Gastrocnemius medialis (tissue), 4 donors: ENCODE measurements around the gene SP3. TPM values are rescaled to one million over a fixed set of nuclear protein-coding genes. Genes with fewer than 3 reads are reported as not detected.
A peak's percentile ranks its signal among the peaks of the same experiment; 100 is the strongest.

ENCODE experiments used
- ATAC-seq, 2 donors: fragments of 150-250 bp; one replicate each; pipeline ENCODE4 v1.9.1; 2016
- DNase-seq, 2 donors: peaks; one replicate each; pipeline ENCODE4 v3.0.0-alpha.2; 2019
- H3K27ac ChIP-seq, 4 donors: fragments of 200-600 bp; sonication (generic); 1 replicate in 1 of 4; 2 replicates in 3 of 4; pipeline ENCODE4 v1.5.1; 2016 to 2018; ENCODE audit warnings: mild to moderate bottlenecking in 2 of 4, moderate library complexity in 1 of 4
- H3K27me3 ChIP-seq, 3 donors: fragments of 200-600 bp; sonication (generic) in 2 of 3; 1 replicate in 1 of 3; 2 replicates in 2 of 3; pipeline versions ENCODE4 v1.5.1 to v1.6.0; 2016 to 2019; ENCODE audit warnings: mild to moderate bottlenecking in 1 of 3, moderate library complexity in 1 of 3
- H3K36me3 ChIP-seq, 2 donors: fragments of 200-600 bp; sonication (generic) in 1 of 2; one replicate each; pipeline ENCODE4 v1.5.1; 2017 to 2018
- H3K4me1 ChIP-seq, 2 donors: fragments of 200-600 bp; sonication (generic) in 1 of 2; one replicate each; pipeline ENCODE4 v1.5.1; 2016 to 2017; ENCODE audit warnings: mild to moderate bottlenecking in 2 of 2
- H3K4me3 ChIP-seq, 4 donors: fragments of 200-600 bp; sonication (generic) in 3 of 4; 1 replicate in 1 of 4; 2 replicates in 3 of 4; pipeline ENCODE4 v1.5.1; 2016 to 2019; ENCODE audit warnings: mild to moderate bottlenecking in 2 of 4
- H3K9me3 ChIP-seq, 3 donors: fragments of 200-600 bp; sonication (generic) in 2 of 3; 1 replicate in 1 of 3; 2 replicates in 2 of 3; pipeline ENCODE4 v1.5.1; 2016 to 2019
- POLR2A ChIP-seq, 2 donors: fragments of 450-650 bp; IDR thresholded peaks; one replicate each; pipeline ENCODE4 v1.6.1; 2017; ENCODE audit warnings: antibody characterized with exemption in 2 of 2, mild to moderate bottlenecking in 2 of 2, moderate library complexity in 2 of 2
- in situ Hi-C, 4 donors: fragments of 200-750 bp; cut with MboI; loops; one replicate each; pipeline versions ENCODE4 v1.15.0 to v1.8.0; 2017; ENCODE audit warnings: low sequenced_read_pairs in 4 of 4
- intact Hi-C: fragments of 100-400 bp; cut with DNase I; formaldehyde crosslinking; loops from one replicate; pipeline ENCODE4 v1.15.1; 2023; ENCODE audit warnings: low total_unique reads
- total RNA-seq, 4 donors: library from RNA; depleted of rRNA; stranded (reverse); fragments of >200 nt; gene quantifications; one replicate each; pipeline versions ENCODE4 v1.1.0 to v1.2.3, GENCODE V29; 2016
- TF ChIP-seq, protein P1 (sequence below), 5 experiments: fragments of 450-650 bp in 3 of 5; fragments of 200-600 bp in 2 of 5; sonication (generic) in 2 of 5; IDR thresholded peaks in 4 of 5; conservative IDR thresholded peaks in 1 of 5; 1 replicate in 4 of 5; 2 replicates in 1 of 5; pipeline ENCODE4 v1.5.1; 2016 to 2019; ENCODE audit warnings: antibody characterized with exemption in 5 of 5, mild to moderate bottlenecking in 3 of 5, moderate library complexity in 3 of 5

The SP3 gene
- total RNA-seq, 4 donors from 2014 or later = 47.9 to 68.9 (median 58.7) TPM

DNA sequence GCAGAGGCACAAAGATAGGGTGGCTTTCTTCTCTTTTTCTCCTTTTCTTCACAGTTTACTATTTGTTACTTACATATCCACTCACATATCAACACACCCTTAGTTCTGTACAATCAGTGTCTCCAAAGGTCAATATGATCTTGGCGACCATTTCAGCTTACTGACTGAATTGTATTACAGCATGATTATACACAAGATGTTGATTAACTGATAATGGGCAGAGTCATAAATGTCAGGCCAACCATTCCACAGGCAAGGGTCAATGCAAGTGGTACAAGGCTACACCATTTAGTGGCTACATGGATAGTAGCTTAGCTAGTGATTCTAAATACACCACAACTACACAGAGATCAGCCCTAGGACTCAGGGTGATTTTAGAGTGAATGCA is 20.4 kb upstream of the SP3 start:
- peak overlapping the region in 3 of 4 donors; percentile 47 to 73 (median 67) for H3K27ac ChIP-seq
- ATAC-seq = no peak
- no peaks in the 10 kb centered on the region for H3K36me3 ChIP-seq
- peaks cover 30 to 35% of the 10 kb centered on the region in 2 donors for H3K4me1 ChIP-seq
- in situ Hi-C loops = no loop called here
- H3K4me3 ChIP-seq = no peak overlapping the region
- no peaks in the 10 kb centered on the region for H3K9me3 ChIP-seq
- TF ChIP-seq POLR2A (IDR thresholded peaks at IDR 0.05) = no peak
- TF ChIP-seq, protein P1, sequence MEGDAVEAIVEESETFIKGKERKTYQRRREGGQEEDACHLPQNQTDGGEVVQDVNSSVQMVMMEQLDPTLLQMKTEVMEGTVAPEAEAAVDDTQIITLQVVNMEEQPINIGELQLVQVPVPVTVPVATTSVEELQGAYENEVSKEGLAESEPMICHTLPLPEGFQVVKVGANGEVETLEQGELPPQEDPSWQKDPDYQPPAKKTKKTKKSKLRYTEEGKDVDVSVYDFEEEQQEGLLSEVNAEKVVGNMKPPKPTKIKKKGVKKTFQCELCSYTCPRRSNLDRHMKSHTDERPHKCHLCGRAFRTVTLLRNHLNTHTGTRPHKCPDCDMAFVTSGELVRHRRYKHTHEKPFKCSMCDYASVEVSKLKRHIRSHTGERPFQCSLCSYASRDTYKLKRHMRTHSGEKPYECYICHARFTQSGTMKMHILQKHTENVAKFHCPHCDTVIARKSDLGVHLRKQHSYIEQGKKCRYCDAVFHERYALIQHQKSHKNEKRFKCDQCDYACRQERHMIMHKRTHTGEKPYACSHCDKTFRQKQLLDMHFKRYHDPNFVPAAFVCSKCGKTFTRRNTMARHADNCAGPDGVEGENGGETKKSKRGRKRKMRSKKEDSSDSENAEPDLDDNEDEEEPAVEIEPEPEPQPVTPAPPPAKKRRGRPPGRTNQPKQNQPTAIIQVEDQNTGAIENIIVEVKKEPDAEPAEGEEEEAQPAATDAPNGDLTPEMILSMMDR (IDR thresholded peaks at IDR 0.05 in 4 of 5, conservative IDR thresholded peaks at IDR 0.05 in 1 of 5) = no peak
- DNase-seq = no peak
- intact Hi-C loops = no loop called here
- no peaks in the 10 kb centered on the region for H3K27me3 ChIP-seq

DNA sequence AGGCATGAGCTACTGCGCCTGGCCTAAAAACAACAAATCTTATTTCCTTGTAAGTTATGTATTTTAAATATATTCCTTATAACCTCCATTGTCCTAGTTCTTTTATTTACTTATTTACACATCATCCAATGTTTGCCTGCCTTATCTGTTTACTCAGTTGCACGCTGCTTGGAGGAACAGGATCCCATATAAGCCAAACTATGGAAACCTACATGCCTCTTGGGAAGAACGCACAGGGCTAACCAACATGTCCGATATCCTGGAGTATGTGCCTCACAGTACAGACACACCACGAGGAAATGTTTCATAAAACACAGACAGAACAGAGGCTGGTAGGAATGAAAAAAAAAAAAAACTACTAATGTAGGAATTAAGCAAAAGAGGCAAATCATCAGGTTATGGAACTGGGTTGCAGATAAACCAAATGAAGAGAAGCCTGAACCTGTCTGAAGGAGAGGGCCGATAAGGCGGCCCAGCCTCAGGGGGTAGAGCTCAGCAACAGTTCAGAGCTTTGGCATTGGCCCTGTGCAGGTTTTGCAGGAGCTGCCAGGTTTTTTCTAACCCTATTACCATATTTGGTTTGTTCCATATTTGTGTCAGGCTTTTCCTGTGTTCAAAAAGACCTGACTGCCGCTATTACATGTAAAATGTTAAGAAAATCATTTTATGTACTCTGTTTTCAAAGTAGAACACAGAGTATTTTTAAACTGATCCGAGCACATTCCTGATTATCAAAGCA is 19.9 kb upstream of the SP3 start:
- peak overlapping the region in 2 of 4 donors; percentile 67 to 73 for H3K27ac ChIP-seq
- no peaks in the 10 kb centered on the region for H3K36me3 ChIP-seq
- TF ChIP-seq, protein P1 (IDR thresholded peaks at IDR 0.05 in 4 of 5, conservative IDR thresholded peaks at IDR 0.05 in 1 of 5) = no peak
- no peak for TF ChIP-seq POLR2A (IDR thresholded peaks at IDR 0.05)
- H3K9me3 ChIP-seq = no peaks in the 10 kb centered on the region
- H3K27me3 ChIP-seq = no peaks in the 10 kb centered on the region
- H3K4me3 ChIP-seq = no peak overlapping the region
- H3K4me1 ChIP-seq = peaks cover 25 to 30% of the 10 kb centered on the region in 2 donors
- no peak for DNase-seq
- in situ Hi-C loops (no loop called here), intact Hi-C loops (no loop called here)
- peak in 1 of 2 donors; percentile 51 for ATAC-seq

DNA sequence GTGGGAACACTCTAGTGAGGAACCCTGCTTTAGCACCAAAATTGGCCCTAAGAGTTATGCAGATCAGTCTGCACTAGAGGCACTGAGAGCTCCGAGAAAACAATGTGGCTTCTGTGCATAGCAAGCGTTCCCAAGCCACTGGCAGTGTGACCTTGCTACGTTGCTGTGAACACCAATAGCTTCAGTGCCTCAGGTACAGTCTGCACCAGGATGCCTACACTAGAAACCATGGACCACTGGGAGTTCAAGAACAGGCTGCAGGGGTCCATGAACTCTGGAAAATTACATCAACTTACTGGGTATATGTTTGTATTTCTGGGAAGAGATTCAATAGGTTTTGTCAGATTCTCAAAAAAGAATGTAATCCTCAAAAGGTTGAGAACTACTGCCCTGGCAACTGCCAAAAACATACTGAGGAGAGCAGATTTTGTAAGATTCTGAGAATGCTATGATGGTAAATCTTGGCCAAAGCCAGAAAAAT is 18.3 kb upstream of the SP3 start:
- no peak overlapping the region for H3K4me3 ChIP-seq
- peaks cover 15 to 19% of the 10 kb centered on the region in 2 donors for H3K4me1 ChIP-seq
- intact Hi-C loops (no loop called here), in situ Hi-C loops (no loop called here)
- no peaks in the 10 kb centered on the region for H3K27me3 ChIP-seq
- TF ChIP-seq, protein P1 (IDR thresholded peaks at IDR 0.05 in 4 of 5, conservative IDR thresholded peaks at IDR 0.05 in 1 of 5) = no peak
- TF ChIP-seq POLR2A (IDR thresholded peaks at IDR 0.05) = no peak
- H3K36me3 ChIP-seq = no peaks in the 10 kb centered on the region
- no peak for DNase-seq
- no peak overlapping the region for H3K27ac ChIP-seq
- H3K9me3 ChIP-seq = no peaks in the 10 kb centered on the region
- no peak for ATAC-seq

DNA sequence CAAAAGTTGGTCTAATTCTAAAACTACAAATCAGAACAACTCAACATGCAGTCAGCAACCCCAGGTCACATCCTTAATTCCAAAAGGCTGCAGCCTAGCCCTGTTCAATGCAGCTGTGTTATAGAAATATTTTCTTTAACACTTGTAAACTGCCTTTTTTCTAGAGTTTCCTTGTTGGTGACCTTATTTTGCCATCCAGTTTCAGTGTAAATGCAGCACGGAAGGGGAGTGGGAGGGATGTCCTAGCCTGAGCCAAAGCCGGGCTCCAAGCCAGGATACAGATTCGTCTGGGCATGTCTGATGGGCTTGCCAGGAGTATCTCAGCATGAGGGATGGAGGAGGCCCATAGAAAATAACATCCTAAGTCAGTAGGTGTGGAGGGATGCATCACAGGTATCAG is 17.7 kb upstream of the SP3 start:
- TF ChIP-seq, protein P1 (IDR thresholded peaks at IDR 0.05 in 4 of 5, conservative IDR thresholded peaks at IDR 0.05 in 1 of 5) = no peak
- TF ChIP-seq POLR2A (IDR thresholded peaks at IDR 0.05) = no peak
- no peak for DNase-seq
- Histone ChIP-seq H3K36me3 (no peaks in the 10 kb centered on the region), H3K27me3 (no peaks in the 10 kb centered on the region), H3K9me3 (no peaks in the 10 kb centered on the region), H3K4me1 (peaks cover 10 to 15% of the 10 kb centered on the region in 2 donors), H3K27ac (no peak overlapping the region), H3K4me3 (no peak overlapping the region)
- intact Hi-C loops = no loop called here
- ATAC-seq = no peak
- in situ Hi-C loops = no loop called here
